Progenitor cell of endocrine pancreas (in vitro differentiated cells): Measurements from ENCODE around the gene ZNF692. TPM values are rescaled to one million over a fixed set of nuclear protein-coding genes. Genes with fewer than 3 reads are reported as not detected.

Experiments used
- DNase-seq: peaks from one replicate; pipeline ENCODE4 v3.0.0; 2021; ENCODE audit warnings: low spot score; ENCODE audit not compliant: unreplicated experiment
- H3K27ac Mint-ChIP-seq: 2 replicates; pipeline ENCODE4 v1.8.0; 2021; ENCODE audit warnings: mild to moderate bottlenecking, moderate library complexity, mixed read lengths
- H3K27me3 Mint-ChIP-seq: 2 replicates; pipeline ENCODE4 v1.8.0; 2021; ENCODE audit warnings: mixed read lengths
- H3K36me3 Mint-ChIP-seq: 2 replicates; pipeline ENCODE4 v1.8.0; 2022; ENCODE audit warnings: mixed read lengths; ENCODE audit not compliant: insufficient read depth
- H3K4me1 Mint-ChIP-seq: 2 replicates; pipeline ENCODE4 v1.8.0; 2021; ENCODE audit warnings: low read depth, mixed read lengths
- H3K4me3 Mint-ChIP-seq: 2 replicates; pipeline ENCODE4 v1.8.0; 2021; ENCODE audit warnings: low read depth, mild to moderate bottlenecking, moderate library complexity, mixed read lengths
- H3K9me3 Mint-ChIP-seq: 2 replicates; pipeline ENCODE4 v1.8.0; 2021; ENCODE audit warnings: low read depth, mixed read lengths
- total RNA-seq: library from RNA; stranded (reverse); gene quantifications from 2 replicates; pipeline ENCODE4 v1.2.1, GENCODE V29; 2021
- TF ChIP-seq, protein P1 (sequence below): fragments of 200-600 bp; sonication (generic); IDR thresholded peaks from one replicate; pipeline ENCODE4 v1.5.0; 2021; ENCODE audit warnings: antibody characterized with exemption, mild to moderate bottlenecking; ENCODE audit not compliant: unreplicated experiment

ZNF692 gene
- total RNA-seq, 1 donor from 2014 or later = 109 TPM

DNA sequence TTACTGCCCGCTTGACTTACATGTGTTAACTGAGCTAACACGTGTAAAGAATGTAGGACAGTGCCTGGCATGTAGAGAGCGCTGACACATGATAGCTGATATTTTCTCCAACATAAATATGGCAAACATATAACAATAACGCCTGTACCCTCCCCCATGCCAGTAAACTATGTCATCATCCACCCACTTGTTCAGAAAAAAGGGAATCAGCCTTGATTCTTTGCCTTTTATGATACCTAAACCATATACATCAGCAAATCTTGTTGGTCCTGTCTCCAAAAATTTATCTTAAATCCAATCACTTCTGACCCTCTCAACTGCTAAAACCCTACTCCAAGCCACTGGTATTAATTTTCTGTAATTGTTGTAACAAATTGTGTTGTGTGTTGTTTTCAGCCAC is 1.1 kb upstream of the ZNF692 start:
- Mint-ChIP-seq H3K27me3 (peaks cover 30% of the 10 kb centered on the region), H3K36me3 (peaks cover 3% of the 10 kb centered on the region), H3K4me3 (peak overlapping the region; percentile 84), H3K9me3 (no peaks in the 10 kb centered on the region), H3K27ac (peak overlapping the region; percentile 92), H3K4me1 (peaks cover 27% of the 10 kb centered on the region)
- no peak for DNase-seq
- TF ChIP-seq, protein P1, sequence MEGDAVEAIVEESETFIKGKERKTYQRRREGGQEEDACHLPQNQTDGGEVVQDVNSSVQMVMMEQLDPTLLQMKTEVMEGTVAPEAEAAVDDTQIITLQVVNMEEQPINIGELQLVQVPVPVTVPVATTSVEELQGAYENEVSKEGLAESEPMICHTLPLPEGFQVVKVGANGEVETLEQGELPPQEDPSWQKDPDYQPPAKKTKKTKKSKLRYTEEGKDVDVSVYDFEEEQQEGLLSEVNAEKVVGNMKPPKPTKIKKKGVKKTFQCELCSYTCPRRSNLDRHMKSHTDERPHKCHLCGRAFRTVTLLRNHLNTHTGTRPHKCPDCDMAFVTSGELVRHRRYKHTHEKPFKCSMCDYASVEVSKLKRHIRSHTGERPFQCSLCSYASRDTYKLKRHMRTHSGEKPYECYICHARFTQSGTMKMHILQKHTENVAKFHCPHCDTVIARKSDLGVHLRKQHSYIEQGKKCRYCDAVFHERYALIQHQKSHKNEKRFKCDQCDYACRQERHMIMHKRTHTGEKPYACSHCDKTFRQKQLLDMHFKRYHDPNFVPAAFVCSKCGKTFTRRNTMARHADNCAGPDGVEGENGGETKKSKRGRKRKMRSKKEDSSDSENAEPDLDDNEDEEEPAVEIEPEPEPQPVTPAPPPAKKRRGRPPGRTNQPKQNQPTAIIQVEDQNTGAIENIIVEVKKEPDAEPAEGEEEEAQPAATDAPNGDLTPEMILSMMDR = no peak

DNA sequence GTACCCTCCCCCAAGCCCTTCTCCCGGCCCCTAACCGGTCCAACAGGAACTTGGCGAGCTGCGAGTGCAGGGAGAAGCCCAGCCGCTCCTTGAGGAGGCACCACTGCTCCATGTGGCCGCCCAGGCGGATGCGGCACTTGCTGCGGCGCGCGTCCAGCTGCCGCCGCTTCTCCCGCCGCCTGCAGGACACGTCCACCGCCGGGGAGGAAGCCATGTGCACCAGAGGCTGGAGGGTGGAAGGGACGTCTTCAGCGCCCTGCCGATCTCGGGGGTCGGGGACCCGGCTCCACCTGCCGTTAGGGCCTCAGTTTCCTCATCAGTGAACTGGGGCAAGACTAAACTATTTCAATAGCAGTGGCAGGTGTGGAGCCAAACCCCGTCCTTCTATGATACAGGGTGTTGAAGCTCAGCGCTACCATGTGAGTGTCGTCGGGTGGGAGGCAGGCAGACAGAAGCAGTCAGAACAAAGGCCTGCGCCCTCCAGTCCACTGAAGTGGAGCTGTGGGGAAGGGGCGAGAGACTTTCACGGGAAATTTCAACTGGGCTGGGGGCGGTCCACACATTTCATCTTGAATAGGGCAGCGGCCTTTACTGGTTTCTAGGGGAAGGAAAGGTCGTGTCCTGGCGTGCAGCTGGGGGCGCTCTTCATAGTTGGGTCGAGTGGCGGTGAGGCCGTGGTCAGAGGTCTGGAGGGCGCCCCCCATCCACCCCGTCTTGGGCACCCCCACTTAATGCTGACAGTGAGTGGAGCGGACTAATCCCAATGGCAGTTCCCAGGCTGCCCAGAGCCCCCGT is 592 bp downstream of the ZNF692 start:
- peak; percentile 80 for DNase-seq
- peaks cover 11% of the 10 kb centered on the region for H3K36me3 Mint-ChIP-seq
- peaks cover 25% of the 10 kb centered on the region for H3K27me3 Mint-ChIP-seq
- peak overlapping the region; percentile 84 for H3K4me3 Mint-ChIP-seq
- peaks cover 22% of the 10 kb centered on the region for H3K4me1 Mint-ChIP-seq
- H3K27ac Mint-ChIP-seq = peak overlapping the region; percentile 99
- TF ChIP-seq, protein P1 = peak; percentile 54
- H3K9me3 Mint-ChIP-seq = no peaks in the 10 kb centered on the region

DNA sequence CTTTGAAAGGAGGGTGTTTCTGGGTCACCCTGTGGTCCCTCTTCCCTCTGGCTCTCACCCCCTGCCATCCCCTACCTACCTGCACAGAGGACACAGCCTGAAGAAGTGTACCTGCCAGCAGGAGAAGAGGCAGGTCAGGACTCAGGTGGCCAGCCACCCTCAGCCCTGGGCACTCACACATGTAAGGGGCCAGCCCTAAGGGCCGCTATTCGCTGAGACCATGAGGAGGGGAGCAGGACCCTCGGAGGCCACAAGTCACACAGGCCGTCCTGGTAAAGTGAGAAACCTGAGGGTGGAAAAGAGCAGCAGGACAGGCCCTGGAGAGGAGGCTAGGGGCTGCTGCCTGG is 1.2 kb downstream of the ZNF692 start:
- Mint-ChIP-seq H3K27ac (peak overlapping the region; percentile 99), H3K4me1 (peaks cover 19% of the 10 kb centered on the region), H3K9me3 (no peaks in the 10 kb centered on the region)

DNA sequence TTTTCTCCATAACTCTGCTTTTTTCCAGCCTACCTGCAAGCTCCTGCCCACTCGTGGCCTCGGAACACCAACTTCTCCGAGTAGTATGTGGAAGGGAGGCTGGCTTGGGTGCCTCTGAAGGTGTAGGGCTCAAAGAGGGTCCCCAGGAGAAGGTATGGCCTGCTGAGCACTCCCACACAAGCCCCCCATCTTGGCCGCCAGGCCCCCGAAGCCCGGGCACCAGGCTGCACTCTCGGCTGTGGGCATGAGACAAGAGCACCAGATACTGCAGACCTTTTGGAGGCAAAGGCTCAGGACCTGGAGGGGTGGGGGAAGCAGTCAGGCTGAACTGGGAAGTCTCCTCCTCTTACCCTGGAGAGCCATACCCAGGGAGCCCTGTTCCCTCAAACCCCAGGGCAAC is 1.7 kb downstream of the ZNF692 start:
- peak overlapping the region; percentile 99 for H3K27ac Mint-ChIP-seq
- peaks cover 16% of the 10 kb centered on the region for H3K27me3 Mint-ChIP-seq
- peaks cover 11% of the 10 kb centered on the region for H3K36me3 Mint-ChIP-seq
- peak overlapping the region; percentile 84 for H3K4me3 Mint-ChIP-seq
- TF ChIP-seq, protein P1 = no peak
- H3K4me1 Mint-ChIP-seq = peaks cover 15% of the 10 kb centered on the region
- no peaks in the 10 kb centered on the region for H3K9me3 Mint-ChIP-seq
- DNase-seq = no peak

More for the DNA sequence above, 1.2 kb downstream of the ZNF692 start:
- no peak for DNase-seq
- H3K27me3 Mint-ChIP-seq = peaks cover 21% of the 10 kb centered on the region
- H3K4me3 Mint-ChIP-seq = peak overlapping the region; percentile 84
- TF ChIP-seq, protein P1 = no peak
- peaks cover 11% of the 10 kb centered on the region for H3K36me3 Mint-ChIP-seq

DNA sequence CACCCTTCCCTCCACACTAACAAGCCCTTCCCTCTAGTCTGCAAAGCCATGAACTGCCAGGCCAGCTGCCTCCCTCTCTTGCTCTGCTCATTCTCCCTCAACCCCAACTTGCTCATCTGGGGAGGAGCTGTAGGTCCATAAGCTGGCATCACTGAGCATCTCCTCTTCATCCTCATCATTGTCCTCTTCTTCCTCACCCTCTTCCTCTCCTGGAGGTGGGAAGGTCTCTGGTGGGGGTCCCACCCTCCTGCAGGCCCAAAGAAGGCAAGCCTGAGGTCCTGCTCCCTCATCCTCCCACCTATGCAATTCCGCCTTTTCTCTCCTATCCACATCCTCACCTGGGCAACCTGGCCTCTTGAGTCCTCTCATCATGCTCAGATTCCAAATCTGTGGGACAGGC is 2.7 kb downstream of the ZNF692 start:
- no peak overlapping the region for H3K27ac Mint-ChIP-seq
- H3K4me1 Mint-ChIP-seq = peaks cover 15% of the 10 kb centered on the region
- H3K27me3 Mint-ChIP-seq = peaks cover 6% of the 10 kb centered on the region
- H3K36me3 Mint-ChIP-seq = peaks cover 11% of the 10 kb centered on the region
- no peak overlapping the region for H3K4me3 Mint-ChIP-seq
- DNase-seq = no peak
- TF ChIP-seq, protein P1 = no peak
- H3K9me3 Mint-ChIP-seq = no peaks in the 10 kb centered on the region
